GM12878 (cell line): ENCODE results near the gene CCR8. TPM values are rescaled to one million over a fixed set of nuclear protein-coding genes. Genes with fewer than 3 reads are reported as not detected.

Experiments
- ATAC-seq: fragments of 200-7000 bp; cut with Tn5 transposase; 3 replicates; pipeline ENCODE4 v1.9.1; 2020; ENCODE audit warnings: mild to moderate bottlenecking, moderate library complexity
- BruUV-seq: library from RNA; stranded (reverse); fragments of 400-500 nt; replicated peaks from 2 replicates; lab custom pipeline; 2021; lab: Mats Ljungman, UMichigan
- CTCF ChIA-PET: fragments of 300-600 bp; sonication (Branson Sonifier 250); formaldehyde crosslinking; extraction: SDS; loops from one replicate; lab custom pipeline; 2021; ENCODE audit warnings: inconsistent platforms; lab: Yijun Ruan, JAX
- POLR2A ChIA-PET: fragments of 350-600 bp; formaldehyde crosslinking; extraction: SDS; loops from one replicate; lab custom pipeline; 2021; ENCODE audit warnings: inconsistent platforms; lab: Charles Lee
- RAD21 ChIA-PET: fragments of 300-600 bp; sonication (Branson Sonifier 250); formaldehyde crosslinking; loops from one replicate; lab custom pipeline; 2023; ENCODE audit warnings: antibody characterized with exemption; ENCODE audit not compliant: unreplicated experiment; lab: Charles Lee
- SMC1A ChIA-PET: fragments of 300-600 bp; sonication (Branson Sonifier 250); formaldehyde crosslinking; loops from one replicate; lab custom pipeline; 2023; ENCODE audit not compliant: unreplicated experiment, uncharacterized antibody; lab: Charles Lee
- DNase-seq: peaks from one replicate; pipeline ENCODE4 v3.0.0-alpha.2; 2011; ENCODE audit warnings: low read depth, low spot score
- FAIRE-seq: peaks from 3 replicates; lab custom pipeline; 2011; peaks lifted over from hg19 to GRCh38; lab: Jason Lieb, UNC
- H2AFZ ChIP-seq: 2 replicates; pipeline ENCODE4 v1.6.0; 2011; ENCODE audit warnings: low read depth, low read length, control low read depth; ENCODE audit not compliant: control insufficient read depth
- H3K27ac ChIP-seq: 2 replicates; pipeline ENCODE4 v1.5.1; 2011; ENCODE audit warnings: control low read depth; ENCODE audit not compliant: control insufficient read depth, insufficient read depth
- H3K27me3 ChIP-seq, 2 experiments: replicated peaks in 1 of 2; 2 replicates each; pipeline versions ENCODE4 v1.6.0 to v1.6.1; 2011; ENCODE audit warnings: low read length in 1 of 2; ENCODE audit not compliant: control insufficient read depth in 2 of 2, insufficient read depth in 2 of 2
- H3K36me3 ChIP-seq, 2 experiments: 2 replicates each; pipeline ENCODE4 v1.5.1; 2011; ENCODE audit warnings: low read length in 1 of 2; ENCODE audit not compliant: control insufficient read depth in 2 of 2, insufficient read depth in 2 of 2
- H3K4me1 ChIP-seq: 2 replicates; pipeline ENCODE4 v1.6.1; 2011; ENCODE audit warnings: mild to moderate bottlenecking, low read length, moderate library complexity, mixed read lengths; ENCODE audit not compliant: control insufficient read depth, insufficient read depth
- H3K4me2 ChIP-seq: 2 replicates; pipeline ENCODE4 v1.6.0; 2011; ENCODE audit warnings: control low read depth; ENCODE audit not compliant: control insufficient read depth, insufficient read depth
- H3K4me3 ChIP-seq: fragments of 200-600 bp; sonication (generic); 2 replicates; pipeline ENCODE4 v1.5.1; 2016
- H3K79me2 ChIP-seq: 2 replicates; pipeline ENCODE4 v1.6.0; 2011; ENCODE audit warnings: low read length; ENCODE audit not compliant: control insufficient read depth, insufficient read depth
- H3K9ac ChIP-seq: 2 replicates; pipeline ENCODE4 v1.8.0; 2011; ENCODE audit warnings: low read length, control low read depth, mixed read lengths; ENCODE audit not compliant: control insufficient read depth, insufficient read depth
- H3K9me3 ChIP-seq: replicated peaks from 3 replicates; pipeline ENCODE4 v1.5.1; 2011; ENCODE audit warnings: mild to moderate bottlenecking, low read length; ENCODE audit not compliant: control insufficient read depth, insufficient read depth
- H4K20me1 ChIP-seq: 2 replicates; pipeline ENCODE4 v1.6.0; 2011; ENCODE audit not compliant: control insufficient read depth, insufficient read depth
- BHLHE40 ChIP-seq, 2 experiments: fragments of 450-650 bp in 1 of 2; IDR thresholded peaks; 2 replicates each; pipeline ENCODE4 v1.6.1; 2011 to 2017; ENCODE audit warnings: low read depth in 2 of 2, borderline replicate concordance in 1 of 2, improper control_type of control experiment in 1 of 2, low read length in 1 of 2, mild to moderate bottlenecking in 1 of 2
- BRCA1 ChIP-seq: IDR thresholded peaks from 2 replicates; pipeline ENCODE4 v1.6.1; 2011; ENCODE audit warnings: low read depth, low read length, improper control_type of control experiment
- CREB1 ChIP-seq: IDR thresholded peaks from 2 replicates; pipeline ENCODE4 v1.6.1; 2012; ENCODE audit warnings: low read depth, mild to moderate bottlenecking, inconsistent platforms
- GATAD2B ChIP-seq: fragments of 450-650 bp; conservative IDR thresholded peaks from 2 replicates; pipeline ENCODE4 v1.6.1; 2017; ENCODE audit warnings: low read depth, mild to moderate bottlenecking, moderate library complexity
- KAT2A ChIP-seq: conservative IDR thresholded peaks from 2 replicates; pipeline ENCODE4 v1.6.1; 2011; ENCODE audit warnings: low read depth, low read length; ENCODE audit not compliant: control insufficient read depth
- PML ChIP-seq: IDR thresholded peaks from 2 replicates; pipeline ENCODE4 v1.6.1; 2012; ENCODE audit warnings: low read length, inconsistent platforms
- POLR2A ChIP-seq: IDR thresholded peaks from 2 replicates; pipeline ENCODE4 v1.6.1; 2011; ENCODE audit warnings: low read depth, mild to moderate bottlenecking, low read length
- SPI1 ChIP-seq: IDR thresholded peaks from 2 replicates; pipeline ENCODE4 v1.6.1; 2011; ENCODE audit warnings: low read depth, mild to moderate bottlenecking, low read length, moderate library complexity, borderline replicate concordance; ENCODE audit not compliant: insufficient read depth
- SREBF1 ChIP-seq: IDR thresholded peaks from 2 replicates; pipeline ENCODE4 v1.6.1; 2012; ENCODE audit warnings: mild to moderate bottlenecking, low read length
- TCF7 ChIP-seq: IDR thresholded peaks from 2 replicates; pipeline ENCODE4 v1.6.1; 2014; ENCODE audit warnings: antibody characterized with exemption, borderline replicate concordance
- WGBS: methylation state at CpG from one replicate; pipeline ENCODE4 v1.1.6; 2016; ENCODE audit warnings: low lambda C conversion rate; ENCODE audit not compliant: insufficient replicate concordance, insufficient coverage; ENCODE audit errors: missing lambda C conversion rate; 5-methylcytosine and 5-hydroxymethylcytosine counted together
- in situ Hi-C: fragments of 300-500 bp; cut with MboI; formaldehyde crosslinking; loops from 9 replicates; pipeline ENCODE4 v1.14.3; 2018; ENCODE audit warnings: mixed read lengths
- intact Hi-C: fragments of 100-400 bp; cut with micrococcal nuclease; formaldehyde crosslinking; loops from one replicate; pipeline ENCODE4 v1.14.2; 2022; ENCODE audit not compliant: unreplicated experiment
- polyA plus RNA-seq, 11 experiments: library from polyadenylated mRNA; depleted of rRNA in 4 of 11; unstranded in 6 of 11; stranded (reverse) in 5 of 11; fragments of >200 nt; fragmentation: Nextera tagmentation in 4 of 11; fragmentation: Illumina TruSeq in 1 of 11; extraction: Ambion mirVana in 4 of 11; extraction: Trizol in 1 of 11; gene quantifications; 1 replicate in 1 of 11; 2 replicates in 10 of 11; pipeline versions ENCODE4 v1.2.1 to v1.2.3, GENCODE V29; 2011 to 2016; ENCODE audit warnings: inconsistent platforms in 2 of 11, missing spikeins in 2 of 11, low read depth in 1 of 11
- total RNA-seq, 4 experiments: library from RNA; depleted of rRNA in 3 of 4; stranded (reverse); fragments of >200 nt in 3 of 4; fragmentation: Illumina TruSeq in 1 of 4; extraction: Trizol in 1 of 4; gene quantifications; 2 replicates each; pipeline versions ENCODE4 v1.2.1 to v1.2.3, GENCODE V29; 2013 to 2021
- TF ChIP-seq, protein P1 (sequence below): IDR thresholded peaks from 2 replicates; pipeline ENCODE4 v1.6.1; 2011; ENCODE audit warnings: borderline replicate concordance, low read depth, mild to moderate bottlenecking, moderate library complexity, low read length; ENCODE audit not compliant: insufficient read depth, poor library complexity, severe bottlenecking
- TF ChIP-seq, protein P2 (sequence below): IDR thresholded peaks from 2 replicates; pipeline ENCODE4 v1.6.1; 2012; ENCODE audit warnings: mild to moderate bottlenecking, low read depth, low read length

The CCR8 gene
- total and polyA plus RNA-seq, 10 of the 15 experiments (the other 5 are each of a cell fraction or from before 2014, with no cell fraction given) = 5.2 to 28.8 (median 15.6) TPM

DNA sequence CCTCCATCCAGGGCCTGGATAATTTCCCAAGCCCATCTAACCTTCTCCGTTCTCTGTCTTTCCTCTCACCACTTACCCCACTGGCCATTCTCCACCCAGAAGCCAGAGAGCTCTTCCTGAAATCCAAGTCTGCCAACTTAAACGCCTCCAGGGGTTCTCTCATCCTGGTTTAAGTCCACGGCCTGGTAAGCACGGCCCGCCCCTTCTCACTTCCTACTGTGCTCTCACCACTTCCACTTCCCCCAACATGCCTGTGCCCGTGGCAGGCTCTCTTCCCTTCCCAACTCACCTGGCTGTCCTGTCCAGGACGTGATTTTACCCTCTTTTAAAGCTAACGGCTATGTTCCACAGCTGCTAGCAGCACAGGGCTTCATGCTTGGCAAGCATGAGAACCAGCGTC lies 48.0 kb upstream of the CCR8 start:
- H3K79me2 ChIP-seq = no peaks in the 10 kb centered on the region
- H3K4me2 ChIP-seq = no peak overlapping the region
- no peak overlapping the region for H2AFZ ChIP-seq
- WGBS = 52% methylated on average over 9 of the region's 9 CpGs
- H3K4me1 ChIP-seq = peaks cover 6% of the 10 kb centered on the region
- H3K9me3 ChIP-seq = no peaks in the 10 kb centered on the region
- ChIA-PET RAD21 (no interaction called here), CTCF (interaction anchor here (1.2 to 15.5 kb wide), 3 partner anchors 8 to 90 kb away, joined by 3 to 756 read pairs (median 191); partner anchors contain the start of gene XIRP1), SMC1A (interaction anchor here (1.3 to 20.6 kb wide), 2 partner anchors 68 to 88 kb away, joined by 3 to 648 read pairs; partner anchors contain the start of gene XIRP1), POLR2A (interaction anchor here (0.6 kb wide), 1 partner anchor 548 kb away, joined by 3 read pairs; no protein-coding TSS in a partner anchor)
- intact Hi-C loops (loop anchor here (10.0 kb wide), 1 partner anchor 547 kb away; no protein-coding TSS in a partner anchor), in situ Hi-C loops (loop anchor here (5.0 kb wide), 1 partner anchor 179 kb away; no protein-coding TSS in a partner anchor)
- BruUV-seq = no TSS peak
- TF ChIP-seq SPI1 = peak; percentile 10; the same call in 1 of the 2 replicates
- no peak for TF ChIP-seq PML
- TF ChIP-seq BRCA1 = no peak
- no peaks in the 10 kb centered on the region for H4K20me1 ChIP-seq
- H3K9ac ChIP-seq = no peak overlapping the region
- DNase-seq (no peak), ATAC-seq (peak; percentile 33; the same call in 2 of the 3 replicates), FAIRE-seq (no peak)
- no peak overlapping the region for H3K4me3 ChIP-seq
- H3K27me3 ChIP-seq = no peaks in the 10 kb centered on the region
- no peaks in the 10 kb centered on the region for H3K36me3 ChIP-seq
- H3K27ac ChIP-seq = no peak overlapping the region

DNA sequence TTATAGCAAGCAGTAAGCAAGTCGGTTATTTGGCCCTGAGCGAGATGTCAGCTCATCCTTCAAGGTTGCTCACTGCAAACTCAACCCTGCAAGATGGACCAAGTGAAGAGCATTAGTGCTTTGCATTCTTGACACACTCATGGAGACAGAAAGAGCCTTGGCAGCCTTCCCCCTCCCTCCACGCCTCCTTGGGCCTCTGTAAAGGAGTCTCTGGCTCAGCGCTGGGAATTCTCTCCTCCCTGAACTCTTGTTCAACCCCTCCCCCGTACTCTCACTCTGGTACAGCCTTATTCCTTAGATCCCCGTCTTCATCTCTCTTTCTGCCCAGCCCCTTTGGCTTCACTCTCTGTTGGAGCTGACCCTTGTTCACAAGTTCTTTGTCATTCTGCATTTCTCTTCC lies 47.5 kb upstream of the CCR8 start:
- CTCF ChIA-PET = interaction anchor here (1.2 to 15.1 kb wide), 3 partner anchors 10 to 91 kb away, joined by 3 to 756 read pairs (median 9); partner anchors contain the start of gene XIRP1
- in situ Hi-C loops (loop anchor here (5.0 kb wide), 1 partner anchor 180 kb away; no protein-coding TSS in a partner anchor), intact Hi-C loops (loop anchor here (10.0 kb wide), 1 partner anchor 547 kb away; no protein-coding TSS in a partner anchor)
- no TSS peak for BruUV-seq
- Histone ChIP-seq H3K4me3 (no peak overlapping the region), H2AFZ (no peak overlapping the region), H3K9ac (no peak overlapping the region), H3K79me2 (no peaks in the 10 kb centered on the region), H3K4me2 (no peak overlapping the region), H3K4me1 (peaks cover 6% of the 10 kb centered on the region), H3K36me3 (no peaks in the 10 kb centered on the region), H3K27ac (no peak overlapping the region), H4K20me1 (no peaks in the 10 kb centered on the region), H3K27me3 (no peaks in the 10 kb centered on the region), H3K9me3 (no peaks in the 10 kb centered on the region)
- FAIRE-seq = no peak
- ATAC-seq = no peak
- WGBS = 77% methylated on average over 6 of the region's 6 CpGs
- RAD21 ChIA-PET = no interaction called here
- POLR2A ChIA-PET = interaction anchor here (1.1 kb wide), 1 partner anchor 20 kb away, joined by 3 read pairs; no protein-coding TSS in a partner anchor
- SMC1A ChIA-PET = interaction anchor here (1.3 to 20.6 kb wide), 2 partner anchors 69 to 88 kb away, joined by 3 to 648 read pairs; partner anchors contain the start of gene XIRP1
- DNase-seq = no peak
- TF ChIP-seq CREB1 (no peak), SREBF1 (no peak), POLR2A (no peak), TCF7 (no peak), GATAD2B (no peak), BHLHE40 (IDR thresholded peaks at IDR 0.05; ENCODE audit: borderline replicate concordance in 1 of 2, low read depth in 2 of 2, low read length in 1 of 2) (no peak), KAT2A (no peak)
- TF ChIP-seq, protein P1, sequence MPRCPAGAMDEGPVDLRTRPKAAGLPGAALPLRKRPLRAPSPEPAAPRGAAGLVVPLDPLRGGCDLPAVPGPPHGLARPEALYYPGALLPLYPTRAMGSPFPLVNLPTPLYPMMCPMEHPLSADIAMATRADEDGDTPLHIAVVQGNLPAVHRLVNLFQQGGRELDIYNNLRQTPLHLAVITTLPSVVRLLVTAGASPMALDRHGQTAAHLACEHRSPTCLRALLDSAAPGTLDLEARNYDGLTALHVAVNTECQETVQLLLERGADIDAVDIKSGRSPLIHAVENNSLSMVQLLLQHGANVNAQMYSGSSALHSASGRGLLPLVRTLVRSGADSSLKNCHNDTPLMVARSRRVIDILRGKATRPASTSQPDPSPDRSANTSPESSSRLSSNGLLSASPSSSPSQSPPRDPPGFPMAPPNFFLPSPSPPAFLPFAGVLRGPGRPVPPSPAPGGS = no peak
- TF ChIP-seq, protein P2, sequence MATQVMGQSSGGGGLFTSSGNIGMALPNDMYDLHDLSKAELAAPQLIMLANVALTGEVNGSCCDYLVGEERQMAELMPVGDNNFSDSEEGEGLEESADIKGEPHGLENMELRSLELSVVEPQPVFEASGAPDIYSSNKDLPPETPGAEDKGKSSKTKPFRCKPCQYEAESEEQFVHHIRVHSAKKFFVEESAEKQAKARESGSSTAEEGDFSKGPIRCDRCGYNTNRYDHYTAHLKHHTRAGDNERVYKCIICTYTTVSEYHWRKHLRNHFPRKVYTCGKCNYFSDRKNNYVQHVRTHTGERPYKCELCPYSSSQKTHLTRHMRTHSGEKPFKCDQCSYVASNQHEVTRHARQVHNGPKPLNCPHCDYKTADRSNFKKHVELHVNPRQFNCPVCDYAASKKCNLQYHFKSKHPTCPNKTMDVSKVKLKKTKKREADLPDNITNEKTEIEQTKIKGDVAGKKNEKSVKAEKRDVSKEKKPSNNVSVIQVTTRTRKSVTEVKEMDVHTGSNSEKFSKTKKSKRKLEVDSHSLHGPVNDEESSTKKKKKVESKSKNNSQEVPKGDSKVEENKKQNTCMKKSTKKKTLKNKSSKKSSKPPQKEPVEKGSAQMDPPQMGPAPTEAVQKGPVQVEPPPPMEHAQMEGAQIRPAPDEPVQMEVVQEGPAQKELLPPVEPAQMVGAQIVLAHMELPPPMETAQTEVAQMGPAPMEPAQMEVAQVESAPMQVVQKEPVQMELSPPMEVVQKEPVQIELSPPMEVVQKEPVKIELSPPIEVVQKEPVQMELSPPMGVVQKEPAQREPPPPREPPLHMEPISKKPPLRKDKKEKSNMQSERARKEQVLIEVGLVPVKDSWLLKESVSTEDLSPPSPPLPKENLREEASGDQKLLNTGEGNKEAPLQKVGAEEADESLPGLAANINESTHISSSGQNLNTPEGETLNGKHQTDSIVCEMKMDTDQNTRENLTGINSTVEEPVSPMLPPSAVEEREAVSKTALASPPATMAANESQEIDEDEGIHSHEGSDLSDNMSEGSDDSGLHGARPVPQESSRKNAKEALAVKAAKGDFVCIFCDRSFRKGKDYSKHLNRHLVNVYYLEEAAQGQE = no peak
